ENCODE measurements around the gene SETX.
"Not testable (repeated sequence)": the region's sequence is repeated elsewhere in the genome, so short reads cannot be mapped to it uniquely, and the experiment has no call there.

SETX gene

GRCh38 chr9:132287256-132287760 is 67.5 kb downstream of the SETX start:
- DNase-seq (ENCODE audit: low read depth): no peak
- H3K4me3 ChIP-seq (ENCODE audit: low read depth, low read length): no peak overlapping the region
- in situ Hi-C loops (cut with HindIII; ENCODE audit: low sequenced_read_pairs): no loop called here
- TF ChIP-seq, protein P1, sequence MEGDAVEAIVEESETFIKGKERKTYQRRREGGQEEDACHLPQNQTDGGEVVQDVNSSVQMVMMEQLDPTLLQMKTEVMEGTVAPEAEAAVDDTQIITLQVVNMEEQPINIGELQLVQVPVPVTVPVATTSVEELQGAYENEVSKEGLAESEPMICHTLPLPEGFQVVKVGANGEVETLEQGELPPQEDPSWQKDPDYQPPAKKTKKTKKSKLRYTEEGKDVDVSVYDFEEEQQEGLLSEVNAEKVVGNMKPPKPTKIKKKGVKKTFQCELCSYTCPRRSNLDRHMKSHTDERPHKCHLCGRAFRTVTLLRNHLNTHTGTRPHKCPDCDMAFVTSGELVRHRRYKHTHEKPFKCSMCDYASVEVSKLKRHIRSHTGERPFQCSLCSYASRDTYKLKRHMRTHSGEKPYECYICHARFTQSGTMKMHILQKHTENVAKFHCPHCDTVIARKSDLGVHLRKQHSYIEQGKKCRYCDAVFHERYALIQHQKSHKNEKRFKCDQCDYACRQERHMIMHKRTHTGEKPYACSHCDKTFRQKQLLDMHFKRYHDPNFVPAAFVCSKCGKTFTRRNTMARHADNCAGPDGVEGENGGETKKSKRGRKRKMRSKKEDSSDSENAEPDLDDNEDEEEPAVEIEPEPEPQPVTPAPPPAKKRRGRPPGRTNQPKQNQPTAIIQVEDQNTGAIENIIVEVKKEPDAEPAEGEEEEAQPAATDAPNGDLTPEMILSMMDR (IDR thresholded peaks at IDR 0.05; ENCODE audit: low read depth, low read length, missing control alignments): no peak

DNA sequence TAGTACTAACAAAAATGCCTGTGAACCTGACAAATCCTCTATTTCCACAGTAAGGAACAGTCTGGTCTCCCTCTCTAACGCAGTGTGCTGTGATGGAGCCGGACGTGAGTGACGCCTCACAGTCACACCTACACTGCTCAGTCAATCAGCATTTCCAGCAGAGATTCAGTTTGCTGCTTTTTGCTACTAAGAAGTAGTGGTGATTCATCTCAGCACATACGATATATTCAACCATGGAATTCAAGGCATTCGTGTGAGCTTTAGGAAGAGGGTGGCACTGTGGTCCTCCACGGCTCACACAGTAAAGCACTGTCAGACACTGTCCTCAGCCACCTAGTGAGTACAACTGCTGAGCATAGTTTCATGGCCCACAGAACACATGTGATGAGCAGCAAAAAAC is 70.9 kb downstream of the SETX start:
- no peak for DNase-seq (ENCODE audit: low read depth)
- in situ Hi-C loops (cut with HindIII; ENCODE audit: low sequenced_read_pairs): no loop called here
- TF ChIP-seq, protein P1 (IDR thresholded peaks at IDR 0.05; ENCODE audit: low read depth, low read length, missing control alignments): no peak
- no peak overlapping the region for H3K4me3 ChIP-seq (ENCODE audit: low read depth, low read length)

DNA sequence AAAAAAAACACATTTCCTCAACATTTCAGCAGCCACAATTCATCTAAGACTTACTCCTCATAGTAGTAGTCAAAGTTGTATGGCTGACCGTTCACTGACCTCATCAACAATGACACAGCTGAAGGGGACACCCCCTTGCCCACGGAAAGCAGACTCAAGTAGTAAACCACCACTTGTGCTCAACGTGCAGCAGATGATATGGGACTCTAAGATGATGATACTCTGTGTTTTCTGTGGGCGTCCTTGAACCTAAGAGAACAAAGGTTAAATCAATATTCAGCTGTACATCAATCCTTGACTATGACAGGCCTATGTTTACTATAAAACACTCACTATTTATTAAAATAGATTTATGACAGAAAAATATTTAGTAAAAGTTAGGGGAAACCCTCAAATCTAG is 71.6 kb downstream of the SETX start:
- in situ Hi-C loops (cut with HindIII; ENCODE audit: low sequenced_read_pairs): no loop called here
- TF ChIP-seq, protein P1 (IDR thresholded peaks at IDR 0.05; ENCODE audit: low read depth, low read length, missing control alignments): no peak
- H3K4me3 ChIP-seq (ENCODE audit: low read depth, low read length): no peak overlapping the region
- DNase-seq (ENCODE audit: low read depth): no peak

GRCh38 chr9:132274861-132275260 is 79.9 kb downstream of the SETX start:
- TF ChIP-seq, protein P1 (IDR thresholded peaks at IDR 0.05; ENCODE audit: low read depth, low read length, missing control alignments): no peak
- DNase-seq (ENCODE audit: low read depth): no peak
- H3K4me3 ChIP-seq (ENCODE audit: low read depth, low read length): no peak overlapping the region
- in situ Hi-C loops (cut with HindIII; ENCODE audit: low sequenced_read_pairs): no loop called here

GRCh38 chr9:132269704-132270516 is 84.9 kb downstream of the SETX start:
- in situ Hi-C loops (cut with HindIII; ENCODE audit: low sequenced_read_pairs); H3K4me3 ChIP-seq (ENCODE audit: low read depth, low read length); DNase-seq (ENCODE audit: low read depth): not testable (repeated sequence)

GRCh38 chr9:132268725-132269352 is 85.9 kb downstream of the SETX start:
- DNase-seq (ENCODE audit: low read depth): peak; percentile 28
- in situ Hi-C loops (cut with HindIII; ENCODE audit: low sequenced_read_pairs): no loop called here
- no peak overlapping the region for H3K4me3 ChIP-seq (ENCODE audit: low read depth, low read length)
- TF ChIP-seq, protein P1 (IDR thresholded peaks at IDR 0.05; ENCODE audit: low read depth, low read length, missing control alignments): peak; percentile 93

GRCh38 chr9:132267660-132268059 is 87.1 kb downstream of the SETX start:
- H3K4me3 ChIP-seq (ENCODE audit: low read depth, low read length): no peak overlapping the region
- DNase-seq (ENCODE audit: low read depth): no peak
- in situ Hi-C loops (cut with HindIII; ENCODE audit: low sequenced_read_pairs): no loop called here
- TF ChIP-seq, protein P1 (IDR thresholded peaks at IDR 0.05; ENCODE audit: low read depth, low read length, missing control alignments): no peak
